ENCODE measurements around the gene NBAS. TPM values are rescaled to one million over a fixed set of nuclear protein-coding genes. Genes with fewer than 3 reads are reported as not detected.

Gene NBAS
- total and polyA plus RNA-seq, 10 of the 15 experiments (the other 5 are each of a cell fraction or from before 2014, with no cell fraction given) = 4.3 to 32.7 (median 20.8) TPM

GRCh38 chr2:15313657-15314056 lies 247.5 kb downstream of the NBAS start (continued):
- TF ChIP-seq ZZZ3 (IDR thresholded peaks at IDR 0.05; ENCODE audit: control insufficient read depth, insufficient read length, low read depth) = no peak
- TF ChIP-seq HCFC1 (IDR thresholded peaks at IDR 0.05; ENCODE audit: low read length) = no peak
- no peak for TF ChIP-seq ETV6 (conservative IDR thresholded peaks at IDR 0.05 in 1 of 2, IDR thresholded peaks at IDR 0.05 in 1 of 2; ENCODE audit: borderline replicate concordance in 1 of 2, low read depth in 1 of 2)

GRCh38 chr2:15311926-15312325 lies 249.2 kb downstream of the NBAS start:
- H3K27ac ChIP-seq (ENCODE audit: control insufficient read depth, insufficient read depth) = peak overlapping the region; percentile 62
- no peak for FAIRE-seq
- CTCF ChIA-PET = interaction anchor here (0.8 kb wide), 1 partner anchor 15 kb away, joined by 3 read pairs; no protein-coding TSS in a partner anchor
- ATAC-seq = no peak; the same call in 2 of the 3 replicates
- H3K36me3 ChIP-seq (ENCODE audit: control insufficient read depth in 2 of 2, insufficient read depth in 2 of 2, low read length in 1 of 2) = peaks cover 0 to 5% of the 10 kb centered on the region in 2 experiments; a peak in 2 of 4 replicates
- no peak overlapping the region for H3K4me3 ChIP-seq
- H2AFZ ChIP-seq (ENCODE audit: control insufficient read depth, low read depth, low read length) = peak overlapping the region; percentile 1
- no peaks in the 10 kb centered on the region for H3K79me2 ChIP-seq (ENCODE audit: control insufficient read depth, insufficient read depth, low read length)
- RAD21 ChIA-PET (ENCODE audit: unreplicated experiment) = interaction anchor here (1.0 kb wide), 1 partner anchor 169 kb away, joined by 3 read pairs; no protein-coding TSS in a partner anchor
- no peaks in the 10 kb centered on the region for H4K20me1 ChIP-seq (ENCODE audit: control insufficient read depth, insufficient read depth)
- TF ChIP-seq NR2C2 (IDR thresholded peaks at IDR 0.05; ENCODE audit: borderline replicate concordance, control insufficient read depth, insufficient read length, low read depth) = no peak
- TF ChIP-seq NKRF (conservative IDR thresholded peaks at IDR 0.05) = no peak
- no peak for TF ChIP-seq RAD21 (IDR thresholded peaks at IDR 0.05; ENCODE audit: insufficient read depth, low read depth, low read length)
- TF ChIP-seq DPF2 (IDR thresholded peaks at IDR 0.05) = no peak
- no peak for TF ChIP-seq RBBP5 (conservative IDR thresholded peaks at IDR 0.05)
- TF ChIP-seq SMAD5 (IDR thresholded peaks at IDR 0.05; ENCODE audit: low read depth) = no peak
- TF ChIP-seq IRF5 (IDR thresholded peaks at IDR 0.05; ENCODE audit: borderline replicate concordance) = no peak
- TF ChIP-seq MTA2 (IDR thresholded peaks at IDR 0.05; ENCODE audit: low read depth) = no peak
- TF ChIP-seq RFX5 (IDR thresholded peaks at IDR 0.05; ENCODE audit: low read depth, low read length) = no peak
- TF ChIP-seq BMI1 (IDR thresholded peaks at IDR 0.05; ENCODE audit: borderline replicate concordance) = no peak
- no peaks in the 10 kb centered on the region; the same call in 2 of the 3 replicates for H3K9me3 ChIP-seq (replicated peaks; ENCODE audit: control insufficient read depth, insufficient read depth, low read length)
- BruUV-seq (replicated peaks) = no TSS peak
- peaks cover 22% of the 10 kb centered on the region for H3K4me1 ChIP-seq (ENCODE audit: control insufficient read depth, insufficient read depth, low read length)
- POLR2A ChIA-PET = no interaction called here
- SMC1A ChIA-PET (ENCODE audit: uncharacterized antibody, unreplicated experiment) = no interaction called here
- WGBS (ENCODE audit: insufficient coverage, insufficient replicate concordance, low lambda C conversion rate, missing lambda C conversion rate) = 100% methylated on average over 2 of the region's 2 CpGs
- intact Hi-C loops (cut with micrococcal nuclease; ENCODE audit: unreplicated experiment) = no loop called here
- peak overlapping the region; percentile 8; the same call in 1 of the 2 replicates for H3K9ac ChIP-seq (ENCODE audit: control insufficient read depth, insufficient read depth, low read length)
- peak overlapping the region; percentile 50 for H3K4me2 ChIP-seq (ENCODE audit: control insufficient read depth, insufficient read depth)
- in situ Hi-C loops (cut with MboI) = no loop called here
- no peak for DNase-seq (ENCODE audit: low read depth, low spot score)
- no peaks in the 10 kb centered on the region for H3K27me3 ChIP-seq (replicated peaks in 1 of 2; ENCODE audit: control insufficient read depth in 2 of 2, insufficient read depth in 2 of 2, low read length in 1 of 2)

Measured in GM12878 (cell line).